HEK293 (cell line): ENCODE data around the gene CASP2.

Experiments
- AEBP2 ChIP-seq: fragments of 450-650 bp; formaldehyde crosslinking; IDR thresholded peaks from 2 replicates; pipeline ENCODE4 v1.5.1; 2016; ENCODE audit warnings: missing biosample characterization, missing genetic modification characterization, borderline replicate concordance
- BCL11A ChIP-seq: fragments of 450-650 bp; formaldehyde crosslinking; IDR thresholded peaks from 2 replicates; pipeline ENCODE4 v1.5.1; 2016; ENCODE audit warnings: low read depth, missing biosample characterization, missing genetic modification characterization
- YY1 ChIP-seq: fragments of 450-650 bp; formaldehyde crosslinking; IDR thresholded peaks from 2 replicates; pipeline ENCODE4 v1.5.1; 2018; ENCODE audit warnings: missing biosample characterization, missing genetic modification characterization
- ZBTB1 ChIP-seq: fragments of 450-650 bp; formaldehyde crosslinking; IDR thresholded peaks from 2 replicates; pipeline ENCODE4 v1.5.1; 2016; ENCODE audit warnings: missing biosample characterization, missing genetic modification characterization
- ZBTB8A ChIP-seq: fragments of 450-650 bp; formaldehyde crosslinking; IDR thresholded peaks from 2 replicates; pipeline ENCODE4 v1.5.1; 2016; ENCODE audit warnings: missing biosample characterization, missing genetic modification characterization
- ZNF501 ChIP-seq: fragments of 450-650 bp; formaldehyde crosslinking; IDR thresholded peaks from 2 replicates; pipeline ENCODE4 v1.5.1; 2016; ENCODE audit warnings: missing biosample characterization, missing genetic modification characterization
- ZNF626 ChIP-seq: fragments of 450-650 bp; sonication (Bioruptor Pico); formaldehyde crosslinking; IDR thresholded peaks from 2 replicates; pipeline ENCODE4 v1.5.1; 2018; ENCODE audit warnings: missing biosample characterization, missing genetic modification characterization, inconsistent platforms
- ZNF664 ChIP-seq: fragments of 450-650 bp; formaldehyde crosslinking; IDR thresholded peaks from 2 replicates; pipeline ENCODE4 v1.5.1; 2016; ENCODE audit warnings: missing biosample characterization, missing genetic modification characterization
- ZNF747 ChIP-seq: fragments of 450-650 bp; formaldehyde crosslinking; IDR thresholded peaks from 2 replicates; pipeline ENCODE4 v1.5.1; 2016; ENCODE audit warnings: missing biosample characterization, missing genetic modification characterization
- ZNF776 ChIP-seq: fragments of 450-650 bp; formaldehyde crosslinking; IDR thresholded peaks from 2 replicates; pipeline ENCODE4 v1.5.0; 2017; ENCODE audit warnings: missing biosample characterization, missing genetic modification characterization, borderline replicate concordance
- ZNF830 ChIP-seq: fragments of 450-650 bp; IDR thresholded peaks from 2 replicates; pipeline ENCODE4 v1.5.0; 2018; ENCODE audit warnings: missing biosample characterization, missing genetic modification characterization, low read depth, mild to moderate bottlenecking, moderate library complexity
- TF ChIP-seq, protein P1 (sequence below): fragments of 450-650 bp; formaldehyde crosslinking; IDR thresholded peaks from 2 replicates; pipeline ENCODE4 v1.5.1; 2016; ENCODE audit warnings: missing biosample characterization, missing genetic modification characterization
- TF ChIP-seq, protein P2 (sequence below): fragments of 450-650 bp; formaldehyde crosslinking; IDR thresholded peaks from 2 replicates; pipeline ENCODE4 v1.5.1; 2016; ENCODE audit warnings: missing biosample characterization, missing genetic modification characterization, low read depth

DNA sequence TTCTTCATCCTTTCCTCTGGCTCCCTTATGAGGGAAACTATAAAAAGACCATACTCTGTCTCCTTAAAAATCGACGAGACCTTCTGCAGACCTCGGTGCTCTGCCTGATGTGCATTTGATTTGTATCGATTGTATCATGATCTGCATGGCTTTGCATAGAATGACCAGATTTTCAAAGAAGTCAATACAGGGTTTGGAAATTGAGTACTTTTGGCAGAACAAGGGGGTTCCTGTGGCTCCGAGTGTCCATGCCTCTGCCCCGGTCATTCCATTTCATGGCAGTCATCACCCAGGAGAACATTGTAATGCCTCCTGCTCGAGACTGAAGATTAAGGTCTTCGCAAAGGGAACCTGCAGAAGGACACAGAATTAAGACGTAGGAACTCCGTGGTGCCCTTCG, 685 bp downstream of the CASP2 start:
- TF ChIP-seq, protein P1, sequence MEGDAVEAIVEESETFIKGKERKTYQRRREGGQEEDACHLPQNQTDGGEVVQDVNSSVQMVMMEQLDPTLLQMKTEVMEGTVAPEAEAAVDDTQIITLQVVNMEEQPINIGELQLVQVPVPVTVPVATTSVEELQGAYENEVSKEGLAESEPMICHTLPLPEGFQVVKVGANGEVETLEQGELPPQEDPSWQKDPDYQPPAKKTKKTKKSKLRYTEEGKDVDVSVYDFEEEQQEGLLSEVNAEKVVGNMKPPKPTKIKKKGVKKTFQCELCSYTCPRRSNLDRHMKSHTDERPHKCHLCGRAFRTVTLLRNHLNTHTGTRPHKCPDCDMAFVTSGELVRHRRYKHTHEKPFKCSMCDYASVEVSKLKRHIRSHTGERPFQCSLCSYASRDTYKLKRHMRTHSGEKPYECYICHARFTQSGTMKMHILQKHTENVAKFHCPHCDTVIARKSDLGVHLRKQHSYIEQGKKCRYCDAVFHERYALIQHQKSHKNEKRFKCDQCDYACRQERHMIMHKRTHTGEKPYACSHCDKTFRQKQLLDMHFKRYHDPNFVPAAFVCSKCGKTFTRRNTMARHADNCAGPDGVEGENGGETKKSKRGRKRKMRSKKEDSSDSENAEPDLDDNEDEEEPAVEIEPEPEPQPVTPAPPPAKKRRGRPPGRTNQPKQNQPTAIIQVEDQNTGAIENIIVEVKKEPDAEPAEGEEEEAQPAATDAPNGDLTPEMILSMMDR = no peak
- no peak for TF ChIP-seq AEBP2 (tag by site-specific recombination)
- no peak for TF ChIP-seq ZNF501 (tag by site-specific recombination)
- TF ChIP-seq YY1 (tag by site-specific recombination) = no peak
- TF ChIP-seq ZNF776 = no peak
- TF ChIP-seq, protein P2, sequence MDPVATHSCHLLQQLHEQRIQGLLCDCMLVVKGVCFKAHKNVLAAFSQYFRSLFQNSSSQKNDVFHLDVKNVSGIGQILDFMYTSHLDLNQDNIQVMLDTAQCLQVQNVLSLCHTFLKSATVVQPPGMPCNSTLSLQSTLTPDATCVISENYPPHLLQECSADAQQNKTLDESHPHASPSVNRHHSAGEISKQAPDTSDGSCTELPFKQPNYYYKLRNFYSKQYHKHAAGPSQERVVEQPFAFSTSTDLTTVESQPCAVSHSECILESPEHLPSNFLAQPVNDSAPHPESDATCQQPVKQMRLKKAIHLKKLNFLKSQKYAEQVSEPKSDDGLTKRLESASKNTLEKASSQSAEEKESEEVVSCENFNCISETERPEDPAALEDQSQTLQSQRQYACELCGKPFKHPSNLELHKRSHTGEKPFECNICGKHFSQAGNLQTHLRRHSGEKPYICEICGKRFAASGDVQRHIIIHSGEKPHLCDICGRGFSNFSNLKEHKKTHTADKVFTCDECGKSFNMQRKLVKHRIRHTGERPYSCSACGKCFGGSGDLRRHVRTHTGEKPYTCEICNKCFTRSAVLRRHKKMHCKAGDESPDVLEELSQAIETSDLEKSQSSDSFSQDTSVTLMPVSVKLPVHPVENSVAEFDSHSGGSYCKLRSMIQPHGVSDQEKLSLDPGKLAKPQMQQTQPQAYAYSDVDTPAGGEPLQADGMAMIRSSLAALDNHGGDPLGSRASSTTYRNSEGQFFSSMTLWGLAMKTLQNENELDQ = no peak
- TF ChIP-seq ZNF830 (tag by site-specific recombination) = no peak
- TF ChIP-seq ZBTB8A = no peak
- TF ChIP-seq BCL11A = no peak
- TF ChIP-seq ZNF626 (tag by site-specific recombination) = no peak
- TF ChIP-seq ZNF664 (tag by site-specific recombination) = no peak
- no peak for TF ChIP-seq ZBTB1 (tag by site-specific recombination)
- no peak for TF ChIP-seq ZNF747
